Endothelial cell of umbilical vein (primary cell): Measurements from ENCODE around the gene PSMA6. TPM values are rescaled to one million over a fixed set of nuclear protein-coding genes. Genes with fewer than 3 reads are reported as not detected.

Experiments used
- BruUV-seq: library from RNA; stranded (reverse); fragments of 400-500 nt; replicated peaks from 2 replicates; lab custom pipeline; 2021; lab: Mats Ljungman, UMichigan
- CTCF ChIA-PET: fragments of 300-600, 350-600 bp; sonication (Branson Sonifier 250); formaldehyde crosslinking; loops from one replicate; lab custom pipeline; 2021; ENCODE audit warnings: antibody characterized with exemption, inconsistent platforms; lab: Charles Lee
- POLR2A ChIA-PET: fragments of 300-600, 350-600 bp; sonication (Branson Sonifier 250); formaldehyde crosslinking; loops from one replicate; lab custom pipeline; 2021; ENCODE audit warnings: antibody characterized with exemption, inconsistent platforms; lab: Charles Lee
- DNase-seq: peaks from one replicate; pipeline ENCODE4 v3.0.0-alpha.2; 2011; ENCODE audit warnings: low read depth, low spot score
- FAIRE-seq: peaks from 2 replicates; lab custom pipeline; 2011; peaks lifted over from hg19 to GRCh38; lab: Jason Lieb, UNC
- H2AFZ ChIP-seq: 2 replicates; pipeline ENCODE4 v1.6.0; 2012; ENCODE audit warnings: low read depth, low read length, control low read depth, inconsistent platforms
- H3K27ac ChIP-seq: 2 replicates; pipeline ENCODE4 v1.5.1; 2011; ENCODE audit warnings: low read depth, mild to moderate bottlenecking, control low read depth, low read length, moderate library complexity; ENCODE audit not compliant: insufficient read depth
- H3K27me3 ChIP-seq, 2 experiments: 2 replicates each; pipeline versions ENCODE4 v1.6.0 to v1.6.1; 2011; ENCODE audit warnings: low read length in 2 of 2, mixed read lengths in 1 of 2; ENCODE audit not compliant: control insufficient read depth in 2 of 2, insufficient read depth in 2 of 2
- H3K36me3 ChIP-seq, 2 experiments: 2 replicates in 1 of 2; 3 replicates in 1 of 2; pipeline ENCODE4 v1.5.1; 2011; ENCODE audit warnings: low read length in 2 of 2, mild to moderate bottlenecking in 1 of 2, moderate library complexity in 1 of 2; ENCODE audit not compliant: control insufficient read depth in 2 of 2, insufficient read depth in 2 of 2; ENCODE audit errors: extremely low read depth in 1 of 2
- H3K4me1 ChIP-seq: 3 replicates; pipeline ENCODE4 v1.5.1; 2011; ENCODE audit warnings: mild to moderate bottlenecking, low read length; ENCODE audit not compliant: control insufficient read depth, insufficient read depth; ENCODE audit errors: extremely low read depth
- H3K4me2 ChIP-seq: 2 replicates; pipeline ENCODE4 v1.6.1; 2011; ENCODE audit warnings: low read length, control low read depth, mixed read lengths; ENCODE audit not compliant: insufficient read depth
- H3K4me3 ChIP-seq, 3 experiments: fragments of 200-600 bp in 1 of 3; sonication (generic), shearing (Covaris generic) in 1 of 3; replicated peaks in 1 of 3; 2 replicates each; pipeline ENCODE4 v1.5.1; 2011 to 2016; ENCODE audit warnings: control low read depth in 3 of 3, low read length in 3 of 3, mild to moderate bottlenecking in 2 of 3, inconsistent platforms in 1 of 3, low read depth in 1 of 3, moderate library complexity in 1 of 3; ENCODE audit not compliant: insufficient read depth in 1 of 3
- H3K79me2 ChIP-seq: 2 replicates; pipeline ENCODE4 v1.6.0; 2012; ENCODE audit warnings: low read length, inconsistent platforms; ENCODE audit not compliant: control insufficient read depth, insufficient read depth
- H3K9ac ChIP-seq: replicated peaks from 2 replicates; pipeline ENCODE3; 2011; ENCODE audit warnings: low read length, control low read depth; ENCODE audit not compliant: insufficient read depth; ENCODE audit errors: extremely low read depth
- H3K9me1 ChIP-seq: replicated peaks from 3 replicates; pipeline ENCODE4 v1.6.0; 2011; ENCODE audit warnings: mild to moderate bottlenecking, low read length; ENCODE audit not compliant: control insufficient read depth, insufficient read depth; ENCODE audit errors: extremely low read depth
- H3K9me3 ChIP-seq: replicated peaks from 2 replicates; pipeline ENCODE4 v1.5.1; 2012; ENCODE audit warnings: low read length, inconsistent platforms; ENCODE audit not compliant: control insufficient read depth, insufficient read depth
- H4K20me1 ChIP-seq: replicated peaks from 2 replicates; pipeline ENCODE3; 2011; ENCODE audit warnings: mild to moderate bottlenecking, low read length; ENCODE audit not compliant: control insufficient read depth, insufficient read depth; ENCODE audit errors: extremely low read depth
- CTCF ChIP-seq, 2 donors: IDR thresholded peaks; 1 replicate in 1 of 2; 2 replicates in 1 of 2; pipeline ENCODE4 v1.5.1; 2011; ENCODE audit warnings: low read length in 2 of 2, mild to moderate bottlenecking in 2 of 2, moderate library complexity in 2 of 2, control low read depth in 1 of 2, inconsistent platforms in 1 of 2, low read depth in 1 of 2; ENCODE audit not compliant: insufficient read depth in 1 of 2; ENCODE audit errors: extremely low read depth in 1 of 2
- EZH2 ChIP-seq: IDR thresholded peaks from 2 replicates; pipeline ENCODE4 v1.6.1; 2012; ENCODE audit warnings: borderline replicate concordance, low read depth, mild to moderate bottlenecking, moderate library complexity, low read length, inconsistent platforms; ENCODE audit not compliant: severe bottlenecking
- FOS ChIP-seq: IDR thresholded peaks from 2 replicates; pipeline ENCODE4 v1.6.1; 2011; ENCODE audit warnings: mild to moderate bottlenecking, low read length, moderate library complexity, borderline replicate concordance; ENCODE audit not compliant: insufficient read depth
- GATA2 ChIP-seq: IDR thresholded peaks from 2 replicates; pipeline ENCODE4 v1.7.0; 2011; ENCODE audit warnings: low read depth, mild to moderate bottlenecking, moderate library complexity, mixed read lengths, low read length; ENCODE audit not compliant: insufficient read length, insufficient read depth
- JUN ChIP-seq: IDR thresholded peaks from 2 replicates; pipeline ENCODE4 v1.6.1; 2011; ENCODE audit warnings: borderline replicate concordance, low read depth; ENCODE audit not compliant: insufficient read length, insufficient read depth
- MYC ChIP-seq: IDR thresholded peaks from one replicate; pipeline ENCODE4 v1.6.1; 2011; ENCODE audit warnings: mild to moderate bottlenecking, low read depth, low read length
- POLR2A ChIP-seq: IDR thresholded peaks from 2 replicates; pipeline ENCODE4 v1.6.1; 2012; ENCODE audit warnings: low read depth, mild to moderate bottlenecking, control low read depth, low read length
- POLR2AphosphoS5 ChIP-seq: IDR thresholded peaks from 2 replicates; pipeline ENCODE4 v1.6.1; 2012; ENCODE audit warnings: low read depth, mild to moderate bottlenecking, control low read depth, low read length, moderate library complexity; ENCODE audit not compliant: insufficient read depth
- dilution Hi-C: fragments of 300-500 bp; cut with MboI; formaldehyde crosslinking; loops from one replicate; pipeline ENCODE4 v1.15.0; 2019; ENCODE audit warnings: low sequenced_read_pairs; ENCODE audit not compliant: extremely low pct_ligation_motif_present
- intact Hi-C: fragments of 100-400 bp; cut with micrococcal nuclease; formaldehyde crosslinking; loops from one replicate; pipeline ENCODE4 v1.10.0; 2022
- polyA plus RNA-seq, 4 experiments: library from polyadenylated mRNA; depleted of rRNA in 3 of 4; stranded (reverse) in 3 of 4; unstranded in 1 of 4; fragments of >200 nt; gene quantifications; 2 replicates each; pipeline versions ENCODE4 v1.2.1 to v1.2.3, GENCODE V29; 2011 to 2012; ENCODE audit warnings: missing spikeins in 1 of 4
- total RNA-seq: library from RNA; stranded (reverse); gene quantifications from 2 replicates; pipeline ENCODE4 v1.2.3, GENCODE V29; 2021
- TF ChIP-seq, protein P1 (sequence below): IDR thresholded peaks from 2 replicates; pipeline ENCODE4 v1.6.1; 2011; ENCODE audit not compliant: insufficient read depth, insufficient read length

Gene PSMA6
- total and polyA plus RNA-seq, 2 donors (not counting 3 experiments of a cell fraction or from before 2014, with no cell fraction given): 170 to 197 TPM

GRCh38 chr14:35277179-35277578 lies 15.0 kb upstream of the PSMA6 start:
- POLR2A ChIA-PET: no interaction called here
- Histone ChIP-seq H3K79me2 (no peaks in the 10 kb centered on the region), H2AFZ (no peak overlapping the region), H3K27me3 (no peaks in the 10 kb centered on the region), H3K9me1 (no peaks in the 10 kb centered on the region), H3K36me3 (peaks cover 0 to 2% of the 10 kb centered on the region in 2 experiments), H3K4me2 (no peak overlapping the region), H3K4me3 (no peak overlapping the region), H3K9me3 (no peaks in the 10 kb centered on the region), H4K20me1 (no peaks in the 10 kb centered on the region), H3K4me1 (no peaks in the 10 kb centered on the region), H3K27ac (no peak overlapping the region), H3K9ac (no peak overlapping the region)
- FAIRE-seq (no peak), DNase-seq (no peak)
- dilution Hi-C loops: no loop called here
- intact Hi-C loops: no loop called here
- BruUV-seq: no TSS peak
- TF ChIP-seq FOS (no peak), POLR2AphosphoS5 (no peak), EZH2 (no peak)
- CTCF ChIA-PET: interaction anchor here (1.0 kb wide), 1 partner anchor 15 kb away, joined by 4 read pairs; the partner anchor contains the start of gene PSMA6

DNA sequence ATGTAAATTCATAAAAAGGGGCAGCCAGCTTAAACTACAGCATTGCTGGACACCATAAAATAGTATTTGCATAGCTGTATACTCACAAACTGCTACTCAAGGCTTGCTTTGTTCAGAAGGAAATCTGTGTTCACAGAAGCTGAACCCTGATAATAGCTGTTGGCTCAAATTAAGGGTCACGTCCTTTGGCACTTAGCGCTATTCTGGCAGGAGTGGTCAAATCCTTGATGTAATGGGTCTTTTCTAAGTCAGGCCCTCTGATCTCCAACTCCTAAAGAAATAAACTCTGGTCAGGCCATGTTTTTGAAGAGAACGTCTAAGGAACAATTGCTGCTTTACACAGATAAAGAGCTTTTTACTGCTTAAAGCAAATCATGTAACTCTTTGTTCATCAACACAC lies 12.8 kb upstream of the PSMA6 start:
- TF ChIP-seq GATA2 (no peak), FOS (no peak), POLR2AphosphoS5 (no peak), JUN (no peak), MYC (no peak), EZH2 (no peak), CTCF (IDR thresholded peaks at IDR 0.05; ENCODE audit: extremely low read depth in 1 of 2, insufficient read depth in 1 of 2, low read depth in 1 of 2, low read length in 2 of 2) (no peak), POLR2A (no peak)
- TF ChIP-seq, protein P1, sequence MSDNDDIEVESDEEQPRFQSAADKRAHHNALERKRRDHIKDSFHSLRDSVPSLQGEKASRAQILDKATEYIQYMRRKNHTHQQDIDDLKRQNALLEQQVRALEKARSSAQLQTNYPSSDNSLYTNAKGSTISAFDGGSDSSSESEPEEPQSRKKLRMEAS: no peak
- DNase-seq: no peak
- Histone ChIP-seq H3K27me3 (no peaks in the 10 kb centered on the region), H3K4me3 (no peak overlapping the region), H2AFZ (no peak overlapping the region), H3K9ac (no peak overlapping the region), H4K20me1 (no peaks in the 10 kb centered on the region), H3K79me2 (no peaks in the 10 kb centered on the region), H3K9me1 (no peaks in the 10 kb centered on the region), H3K4me1 (no peaks in the 10 kb centered on the region), H3K36me3 (no peaks in the 10 kb centered on the region), H3K4me2 (no peak overlapping the region), H3K27ac (no peak overlapping the region), H3K9me3 (no peaks in the 10 kb centered on the region)
- no peak for FAIRE-seq
- CTCF ChIA-PET: interaction anchor here (1.0 to 1.4 kb wide), 2 partner anchors 9 to 19 kb away, joined by 3 to 4 read pairs; no protein-coding TSS in a partner anchor
- POLR2A ChIA-PET: no interaction called here
- intact Hi-C loops (no loop called here), dilution Hi-C loops (no loop called here)
- no TSS peak for BruUV-seq
